Gastrocnemius medialis (tissue), 4 donors: ENCODE results near the gene DVL2. TPM values are rescaled to one million over a fixed set of nuclear protein-coding genes. Genes with fewer than 3 reads are reported as not detected.

Experiments used
- ATAC-seq, 2 donors: fragments of 150-250 bp; one replicate each; pipeline ENCODE4 v1.9.1; 2016
- DNase-seq, 2 donors: peaks; one replicate each; pipeline ENCODE4 v3.0.0-alpha.2; 2019
- H3K27ac ChIP-seq, 4 donors: fragments of 200-600 bp; sonication (generic); 1 replicate in 1 of 4; 2 replicates in 3 of 4; pipeline ENCODE4 v1.5.1; 2016 to 2018; ENCODE audit warnings: mild to moderate bottlenecking in 2 of 4, moderate library complexity in 1 of 4
- H3K27me3 ChIP-seq, 3 donors: fragments of 200-600 bp; sonication (generic) in 2 of 3; 1 replicate in 1 of 3; 2 replicates in 2 of 3; pipeline versions ENCODE4 v1.5.1 to v1.6.0; 2016 to 2019; ENCODE audit warnings: mild to moderate bottlenecking in 1 of 3, moderate library complexity in 1 of 3
- H3K36me3 ChIP-seq, 2 donors: fragments of 200-600 bp; sonication (generic) in 1 of 2; one replicate each; pipeline ENCODE4 v1.5.1; 2017 to 2018
- H3K4me1 ChIP-seq, 2 donors: fragments of 200-600 bp; sonication (generic) in 1 of 2; one replicate each; pipeline ENCODE4 v1.5.1; 2016 to 2017; ENCODE audit warnings: mild to moderate bottlenecking in 2 of 2
- H3K4me3 ChIP-seq, 4 donors: fragments of 200-600 bp; sonication (generic) in 3 of 4; 1 replicate in 1 of 4; 2 replicates in 3 of 4; pipeline ENCODE4 v1.5.1; 2016 to 2019; ENCODE audit warnings: mild to moderate bottlenecking in 2 of 4
- H3K9me3 ChIP-seq, 3 donors: fragments of 200-600 bp; sonication (generic) in 2 of 3; 1 replicate in 1 of 3; 2 replicates in 2 of 3; pipeline ENCODE4 v1.5.1; 2016 to 2019
- POLR2A ChIP-seq, 2 donors: fragments of 450-650 bp; IDR thresholded peaks; one replicate each; pipeline ENCODE4 v1.6.1; 2017; ENCODE audit warnings: antibody characterized with exemption in 2 of 2, mild to moderate bottlenecking in 2 of 2, moderate library complexity in 2 of 2
- in situ Hi-C, 4 donors: fragments of 200-750 bp; cut with MboI; loops; one replicate each; pipeline versions ENCODE4 v1.15.0 to v1.8.0; 2017; ENCODE audit warnings: low sequenced_read_pairs in 4 of 4
- intact Hi-C: fragments of 100-400 bp; cut with DNase I; formaldehyde crosslinking; loops from one replicate; pipeline ENCODE4 v1.15.1; 2023; ENCODE audit warnings: low total_unique reads
- total RNA-seq, 4 donors: library from RNA; depleted of rRNA; stranded (reverse); fragments of >200 nt; gene quantifications; one replicate each; pipeline versions ENCODE4 v1.1.0 to v1.2.3, GENCODE V29; 2016
- TF ChIP-seq, protein P1 (sequence below), 5 experiments: fragments of 450-650 bp in 3 of 5; fragments of 200-600 bp in 2 of 5; sonication (generic) in 2 of 5; IDR thresholded peaks in 4 of 5; conservative IDR thresholded peaks in 1 of 5; 1 replicate in 4 of 5; 2 replicates in 1 of 5; pipeline ENCODE4 v1.5.1; 2016 to 2019; ENCODE audit warnings: antibody characterized with exemption in 5 of 5, mild to moderate bottlenecking in 3 of 5, moderate library complexity in 3 of 5

Gene DVL2
- total RNA-seq, 4 donors from 2014 or later, result 15.5 to 22.6 (median 20.5) TPM

DNA sequence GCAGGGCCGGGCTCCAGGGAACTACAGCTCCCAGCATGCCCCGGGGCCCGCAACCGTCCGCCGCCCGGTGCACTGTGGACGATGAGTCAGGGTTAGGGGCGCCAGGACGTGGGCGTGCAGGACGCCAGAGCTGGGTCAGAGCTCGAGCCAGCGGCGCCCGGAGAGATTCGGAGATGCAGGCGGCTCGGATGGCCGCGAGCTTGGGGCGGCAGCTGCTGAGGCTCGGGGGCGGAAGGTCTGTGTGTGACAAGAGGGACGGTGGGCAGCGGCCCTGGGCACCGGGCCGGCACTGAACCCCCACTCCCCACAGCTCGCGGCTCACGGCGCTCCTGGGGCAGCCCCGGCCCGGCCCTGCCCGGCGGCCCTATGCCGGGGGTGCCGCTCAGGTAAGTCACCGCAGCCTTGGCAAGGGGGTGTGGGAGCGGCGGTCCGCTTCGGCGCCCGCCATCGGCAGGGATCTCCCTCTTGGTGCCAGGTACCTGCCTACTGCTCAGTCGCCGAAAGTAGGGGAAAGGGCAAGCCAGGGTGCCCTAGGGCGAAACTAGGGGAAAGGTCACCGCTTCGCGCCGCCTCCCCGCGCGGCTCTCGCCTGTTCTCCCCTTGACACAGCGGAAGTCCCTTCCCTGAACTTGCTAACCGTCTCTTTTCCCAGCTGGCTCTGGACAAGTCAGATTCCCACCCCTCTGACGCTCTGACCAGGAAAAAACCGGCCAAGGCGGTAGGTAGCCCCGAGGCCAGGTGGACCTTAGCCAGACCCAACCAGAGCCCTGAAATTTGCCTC lies 14.3 kb downstream of the DVL2 start, which contains the start of the genes ACADVL and DLG4:
TSS of gene ACADVL (plus strand) at position 127 of the 781 bp plus-strand sequence. CDS start at position 174, 47 bp downstream.
TSS of gene DLG4 (minus strand) at position 25 of the 781 bp plus-strand sequence.
- peak; percentile 71 to 77 for ATAC-seq
- peak; percentile 89 to 92 for DNase-seq
- TF ChIP-seq, protein P1, sequence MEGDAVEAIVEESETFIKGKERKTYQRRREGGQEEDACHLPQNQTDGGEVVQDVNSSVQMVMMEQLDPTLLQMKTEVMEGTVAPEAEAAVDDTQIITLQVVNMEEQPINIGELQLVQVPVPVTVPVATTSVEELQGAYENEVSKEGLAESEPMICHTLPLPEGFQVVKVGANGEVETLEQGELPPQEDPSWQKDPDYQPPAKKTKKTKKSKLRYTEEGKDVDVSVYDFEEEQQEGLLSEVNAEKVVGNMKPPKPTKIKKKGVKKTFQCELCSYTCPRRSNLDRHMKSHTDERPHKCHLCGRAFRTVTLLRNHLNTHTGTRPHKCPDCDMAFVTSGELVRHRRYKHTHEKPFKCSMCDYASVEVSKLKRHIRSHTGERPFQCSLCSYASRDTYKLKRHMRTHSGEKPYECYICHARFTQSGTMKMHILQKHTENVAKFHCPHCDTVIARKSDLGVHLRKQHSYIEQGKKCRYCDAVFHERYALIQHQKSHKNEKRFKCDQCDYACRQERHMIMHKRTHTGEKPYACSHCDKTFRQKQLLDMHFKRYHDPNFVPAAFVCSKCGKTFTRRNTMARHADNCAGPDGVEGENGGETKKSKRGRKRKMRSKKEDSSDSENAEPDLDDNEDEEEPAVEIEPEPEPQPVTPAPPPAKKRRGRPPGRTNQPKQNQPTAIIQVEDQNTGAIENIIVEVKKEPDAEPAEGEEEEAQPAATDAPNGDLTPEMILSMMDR (IDR thresholded peaks at IDR 0.05 in 4 of 5, conservative IDR thresholded peaks at IDR 0.05 in 1 of 5), result no peak
- peak; percentile 94 to 95 for TF ChIP-seq POLR2A (IDR thresholded peaks at IDR 0.05)
- H3K27ac ChIP-seq, result peak within 1 kb of the TSS; percentile 91 to 99 (median 96)
- intact Hi-C loops (loop anchor here (1.0 to 10.0 kb wide), 3 partner anchors 15 to 615 kb away; partner anchors contain the start of genes DVL2 and KDM6B), in situ Hi-C loops (no loop called here)
- H3K4me1 ChIP-seq, result peaks cover 57 to 70% of the 10 kb centered on the region in 2 donors
- no peaks in the 10 kb centered on the region for H3K27me3 ChIP-seq
- H3K9me3 ChIP-seq, result no peaks in the 10 kb centered on the region
- peak within 1 kb of the TSS; percentile 75 to 90 (median 84) for H3K4me3 ChIP-seq
- peaks cover 0 to 43% of the 10 kb centered on the region in 2 donors for H3K36me3 ChIP-seq

DNA sequence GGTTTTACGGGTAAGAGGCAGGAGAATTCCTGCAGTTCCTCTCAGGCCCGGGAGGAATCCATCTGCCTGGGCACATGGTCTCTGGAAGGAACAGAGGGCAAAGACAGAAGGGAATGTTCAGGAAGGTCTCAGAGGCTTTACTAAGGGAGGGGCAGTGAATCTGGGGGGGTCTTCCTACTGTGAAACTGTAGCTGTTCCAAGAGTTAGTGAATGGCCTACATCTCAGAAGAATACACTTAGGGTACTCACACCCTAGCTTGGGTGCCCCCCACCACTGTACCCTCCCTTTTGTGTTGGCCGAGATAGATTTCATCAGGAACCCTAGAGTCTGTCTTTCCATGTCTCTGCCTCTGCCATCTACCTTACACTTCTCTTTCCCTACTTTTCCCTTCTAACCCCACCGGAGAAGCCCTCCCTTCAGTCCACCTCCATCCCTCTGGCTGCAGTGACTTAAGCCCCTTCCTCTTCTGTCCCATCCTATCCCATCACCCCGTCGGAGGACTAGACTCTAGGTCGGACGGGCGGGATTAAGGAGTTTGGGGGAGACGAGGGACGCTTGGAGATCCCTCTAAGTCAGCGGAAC lies 15.0 kb downstream of the DVL2 start:
- H3K4me1 ChIP-seq, result peaks cover 61 to 70% of the 10 kb centered on the region in 2 donors
- intact Hi-C loops, result loop anchor here (1.0 to 10.0 kb wide), 2 partner anchors 77 to 615 kb away; partner anchors contain the start of gene KDM6B
- in situ Hi-C loops, result no loop called here

DNA sequence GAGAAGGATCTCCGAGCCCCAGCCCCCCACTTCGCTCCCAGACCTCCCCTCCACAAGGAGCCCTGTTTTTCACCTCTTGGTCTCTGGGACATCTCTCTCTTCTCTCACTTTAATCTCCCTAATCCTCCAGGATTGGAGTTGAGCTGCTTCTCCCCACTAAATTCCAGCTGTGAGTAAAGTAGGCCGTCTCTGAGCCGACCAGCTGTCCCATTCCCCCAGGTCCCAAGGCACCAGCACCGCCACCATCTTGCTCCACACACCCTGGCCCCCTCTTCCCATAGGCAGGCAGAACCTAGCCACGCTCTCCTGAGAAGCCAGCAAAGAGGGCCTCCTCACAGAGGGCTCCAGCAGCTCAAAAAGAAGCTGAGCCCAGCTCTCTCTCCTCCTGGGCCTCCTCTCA lies 15.6 kb downstream of the DVL2 start:
- DNase-seq, result no peak
- Histone ChIP-seq H3K27ac (peak overlapping the region; percentile 91 to 99 (median 96)), H3K4me1 (peaks cover 64 to 68% of the 10 kb centered on the region in 2 donors), H3K36me3 (peaks cover 0 to 32% of the 10 kb centered on the region in 2 donors), H3K9me3 (no peaks in the 10 kb centered on the region), H3K27me3 (no peaks in the 10 kb centered on the region), H3K4me3 (peak overlapping the region in 1 of 4 donors; percentile 80)
- ATAC-seq, result no peak
- TF ChIP-seq, protein P1 (IDR thresholded peaks at IDR 0.05 in 4 of 5, conservative IDR thresholded peaks at IDR 0.05 in 1 of 5), result no peak
- no peak for TF ChIP-seq POLR2A (IDR thresholded peaks at IDR 0.05)
- in situ Hi-C loops (no loop called here), intact Hi-C loops (loop anchor here (1.0 to 10.0 kb wide), 2 partner anchors 78 to 616 kb away; partner anchors contain the start of gene KDM6B)

More for the DNA sequence above, 15.0 kb downstream of the DVL2 start:
- Histone ChIP-seq H3K9me3 (no peaks in the 10 kb centered on the region), H3K27me3 (no peaks in the 10 kb centered on the region), H3K27ac (peak overlapping the region; percentile 91 to 99 (median 96)), H3K36me3 (peaks cover 0 to 38% of the 10 kb centered on the region in 2 donors), H3K4me3 (peak overlapping the region; percentile 75 to 90 (median 84))
- DNase-seq (no peak), ATAC-seq (peak; percentile 2 to 4)
- TF ChIP-seq POLR2A (IDR thresholded peaks at IDR 0.05), result no peak
- TF ChIP-seq, protein P1 (IDR thresholded peaks at IDR 0.05 in 4 of 5, conservative IDR thresholded peaks at IDR 0.05 in 1 of 5), result no peak

DNA sequence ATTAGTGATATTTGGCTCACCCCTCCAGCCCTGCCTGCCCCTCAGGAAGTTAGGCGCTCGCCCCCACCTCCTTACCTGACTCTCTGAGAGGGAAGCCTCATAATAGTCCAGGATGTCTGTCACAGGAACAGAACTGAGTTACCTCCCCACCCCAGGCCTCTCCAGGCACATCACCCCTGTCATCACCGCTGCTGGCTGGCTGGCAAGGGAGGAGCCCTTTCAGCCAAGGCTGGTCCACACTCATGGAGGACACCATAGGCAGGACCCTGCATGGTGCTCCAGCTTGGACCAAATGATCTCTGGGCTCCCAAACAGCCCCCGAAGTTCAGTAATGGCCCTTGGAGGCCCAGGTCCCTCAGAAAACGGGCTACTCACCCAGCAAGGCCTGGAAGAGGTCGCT lies 16.2 kb downstream of the DVL2 start:
- no peak for TF ChIP-seq POLR2A (IDR thresholded peaks at IDR 0.05)
- TF ChIP-seq, protein P1 (IDR thresholded peaks at IDR 0.05 in 4 of 5, conservative IDR thresholded peaks at IDR 0.05 in 1 of 5), result no peak
- DNase-seq, result no peak
- ATAC-seq, result no peak
- intact Hi-C loops, result loop anchor here (10.0 kb wide), 1 partner anchor 617 kb away; the partner anchor contains the start of gene KDM6B
- Histone ChIP-seq H3K27ac (peak overlapping the region; percentile 56 to 99 (median 72)), H3K4me1 (peaks cover 61 to 62% of the 10 kb centered on the region in 2 donors), H3K27me3 (peaks cover 0 to under 1% (median 0%) of the 10 kb centered on the region in 3 donors), H3K36me3 (peaks cover 0 to 26% of the 10 kb centered on the region in 2 donors), H3K4me3 (peak overlapping the region in 2 of 4 donors; percentile 45 to 51), H3K9me3 (no peaks in the 10 kb centered on the region)
- in situ Hi-C loops, result no loop called here
